Measurements from ENCODE around the gene FGB.
"Not testable (repeated sequence)": the region's sequence is repeated elsewhere in the genome, so short reads cannot be mapped to it uniquely, and the experiment has no call there.

FGB gene

DNA sequence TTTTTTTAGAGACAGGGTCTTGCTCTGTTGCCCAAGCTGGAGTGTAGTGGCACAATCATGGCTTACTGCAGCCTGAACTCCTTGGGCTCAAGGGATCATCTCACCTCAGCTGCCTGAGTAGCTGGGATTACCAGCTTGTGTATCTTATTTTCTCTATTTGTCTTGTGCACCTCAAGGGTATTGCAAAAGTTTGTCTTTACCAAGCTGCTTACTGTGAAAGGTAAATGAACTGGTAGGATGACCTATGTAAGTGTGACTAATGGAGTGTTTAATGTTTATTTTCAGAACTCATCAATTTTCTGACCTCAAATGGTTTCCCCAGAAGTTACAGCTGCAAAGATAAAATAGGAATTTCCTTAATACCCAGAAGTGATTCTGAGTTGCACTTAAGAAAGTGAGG is 33.0 kb downstream of the FGB start:
- no peak overlapping the region for H3K4me3 ChIP-seq (ENCODE audit: low read depth, low read length)
- TF ChIP-seq, protein P1, sequence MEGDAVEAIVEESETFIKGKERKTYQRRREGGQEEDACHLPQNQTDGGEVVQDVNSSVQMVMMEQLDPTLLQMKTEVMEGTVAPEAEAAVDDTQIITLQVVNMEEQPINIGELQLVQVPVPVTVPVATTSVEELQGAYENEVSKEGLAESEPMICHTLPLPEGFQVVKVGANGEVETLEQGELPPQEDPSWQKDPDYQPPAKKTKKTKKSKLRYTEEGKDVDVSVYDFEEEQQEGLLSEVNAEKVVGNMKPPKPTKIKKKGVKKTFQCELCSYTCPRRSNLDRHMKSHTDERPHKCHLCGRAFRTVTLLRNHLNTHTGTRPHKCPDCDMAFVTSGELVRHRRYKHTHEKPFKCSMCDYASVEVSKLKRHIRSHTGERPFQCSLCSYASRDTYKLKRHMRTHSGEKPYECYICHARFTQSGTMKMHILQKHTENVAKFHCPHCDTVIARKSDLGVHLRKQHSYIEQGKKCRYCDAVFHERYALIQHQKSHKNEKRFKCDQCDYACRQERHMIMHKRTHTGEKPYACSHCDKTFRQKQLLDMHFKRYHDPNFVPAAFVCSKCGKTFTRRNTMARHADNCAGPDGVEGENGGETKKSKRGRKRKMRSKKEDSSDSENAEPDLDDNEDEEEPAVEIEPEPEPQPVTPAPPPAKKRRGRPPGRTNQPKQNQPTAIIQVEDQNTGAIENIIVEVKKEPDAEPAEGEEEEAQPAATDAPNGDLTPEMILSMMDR (IDR thresholded peaks at IDR 0.05; ENCODE audit: control insufficient read depth, extremely low read depth, insufficient read depth), result no peak
- DNase-seq (ENCODE audit: low read depth), result peak; percentile 1

DNA sequence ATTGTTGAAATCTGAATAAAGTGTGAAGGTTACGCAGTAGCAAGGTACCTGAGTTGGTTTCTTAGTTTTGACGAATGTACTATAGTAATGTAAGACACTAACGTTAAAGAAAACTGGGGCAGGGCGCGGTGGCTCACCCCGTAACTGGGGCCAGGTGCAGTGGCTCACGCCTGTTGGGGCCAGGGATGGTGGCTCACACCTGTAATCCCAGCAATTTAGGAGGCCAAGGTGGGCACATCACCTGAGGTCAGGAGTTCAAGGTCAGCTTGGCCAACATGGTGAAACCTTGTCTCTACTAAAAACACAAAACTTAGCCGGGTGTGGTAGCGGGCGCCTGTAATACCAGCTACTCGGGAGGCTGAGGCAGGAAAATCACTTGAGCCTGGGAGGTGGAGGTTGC is 34.5 kb downstream of the FGB start:
- H3K4me3 ChIP-seq (ENCODE audit: low read depth, low read length); DNase-seq (ENCODE audit: low read depth): not testable (repeated sequence)

DNA sequence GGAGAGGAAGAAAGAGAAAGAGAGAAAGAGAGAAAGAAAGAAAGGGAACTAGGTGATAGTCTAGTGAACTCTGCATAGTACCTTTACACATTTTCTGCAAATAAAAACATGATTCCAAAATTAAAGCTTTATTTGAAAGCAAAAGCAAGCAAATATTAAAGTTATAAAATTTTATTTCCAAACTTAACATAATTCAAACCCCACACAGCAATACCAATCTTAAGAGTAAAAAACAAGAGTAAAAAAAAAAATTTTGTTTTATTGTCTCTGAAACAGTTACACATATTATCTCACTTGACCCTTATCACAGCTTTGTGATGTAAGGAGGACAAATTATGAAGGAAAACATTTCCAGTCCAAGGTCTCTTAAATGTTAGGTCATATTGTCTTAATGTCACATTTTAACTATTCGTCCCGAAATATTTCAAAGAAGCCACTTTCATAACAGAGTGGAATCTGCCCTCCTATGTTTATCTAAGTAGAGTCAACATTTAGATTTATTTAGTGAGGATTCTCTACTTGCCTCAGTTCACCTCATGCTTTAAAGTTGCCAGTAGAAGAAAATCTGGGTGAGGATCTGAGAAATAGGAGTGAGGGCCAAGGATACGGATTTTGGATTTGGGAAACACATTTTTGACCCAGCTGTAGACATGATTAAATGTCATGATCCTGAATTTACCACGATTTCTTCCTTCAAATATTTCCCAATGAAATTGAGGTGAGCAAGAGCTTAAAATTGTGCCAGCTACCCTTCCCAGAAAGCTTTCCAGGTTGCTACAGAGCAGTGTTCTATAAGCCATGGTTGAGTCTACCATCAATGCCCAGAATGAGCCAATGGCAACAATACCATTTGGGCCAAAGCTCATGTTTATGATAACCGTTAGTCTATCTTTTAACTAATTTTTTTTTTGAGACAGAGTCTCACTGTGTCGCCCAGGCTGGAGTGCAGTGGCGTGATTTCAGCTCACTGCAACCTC is 35.3 kb downstream of the FGB start:
- TF ChIP-seq, protein P1 (IDR thresholded peaks at IDR 0.05; ENCODE audit: control insufficient read depth, extremely low read depth, insufficient read depth), result no peak
- no peak overlapping the region for H3K4me3 ChIP-seq (ENCODE audit: low read depth, low read length)
- no peak for DNase-seq (ENCODE audit: low read depth)

DNA sequence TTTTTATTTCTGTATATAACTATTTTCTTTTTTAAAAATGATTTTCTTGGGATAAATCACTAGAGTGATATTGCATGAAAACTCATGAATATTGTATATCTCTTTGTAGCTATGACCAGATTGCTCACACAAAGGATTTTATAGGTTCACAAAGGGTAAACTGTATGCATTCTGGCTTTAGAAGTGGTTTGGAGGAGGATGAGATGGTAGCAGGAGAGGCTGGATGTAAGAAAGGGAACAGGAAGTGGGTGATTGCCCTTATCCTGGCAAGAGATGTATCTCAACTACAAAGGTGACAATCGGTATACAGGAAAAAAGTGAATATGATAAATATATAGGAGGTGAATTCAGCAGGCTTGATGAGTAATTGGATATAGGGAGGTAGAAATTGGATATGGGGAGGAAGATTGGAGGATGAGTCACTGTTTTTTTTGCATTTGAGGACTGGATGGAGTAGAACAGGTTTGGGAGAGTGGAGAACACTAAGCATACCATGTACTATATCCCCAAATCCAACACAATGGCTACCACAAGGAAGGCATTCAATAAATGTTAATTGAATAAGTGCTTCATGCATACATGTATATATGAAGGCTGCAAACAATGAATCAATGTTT is 39.7 kb downstream of the FGB start:
- TF ChIP-seq, protein P1 (IDR thresholded peaks at IDR 0.05; ENCODE audit: control insufficient read depth, extremely low read depth, insufficient read depth), result no peak
- DNase-seq (ENCODE audit: low read depth), result no peak

DNA sequence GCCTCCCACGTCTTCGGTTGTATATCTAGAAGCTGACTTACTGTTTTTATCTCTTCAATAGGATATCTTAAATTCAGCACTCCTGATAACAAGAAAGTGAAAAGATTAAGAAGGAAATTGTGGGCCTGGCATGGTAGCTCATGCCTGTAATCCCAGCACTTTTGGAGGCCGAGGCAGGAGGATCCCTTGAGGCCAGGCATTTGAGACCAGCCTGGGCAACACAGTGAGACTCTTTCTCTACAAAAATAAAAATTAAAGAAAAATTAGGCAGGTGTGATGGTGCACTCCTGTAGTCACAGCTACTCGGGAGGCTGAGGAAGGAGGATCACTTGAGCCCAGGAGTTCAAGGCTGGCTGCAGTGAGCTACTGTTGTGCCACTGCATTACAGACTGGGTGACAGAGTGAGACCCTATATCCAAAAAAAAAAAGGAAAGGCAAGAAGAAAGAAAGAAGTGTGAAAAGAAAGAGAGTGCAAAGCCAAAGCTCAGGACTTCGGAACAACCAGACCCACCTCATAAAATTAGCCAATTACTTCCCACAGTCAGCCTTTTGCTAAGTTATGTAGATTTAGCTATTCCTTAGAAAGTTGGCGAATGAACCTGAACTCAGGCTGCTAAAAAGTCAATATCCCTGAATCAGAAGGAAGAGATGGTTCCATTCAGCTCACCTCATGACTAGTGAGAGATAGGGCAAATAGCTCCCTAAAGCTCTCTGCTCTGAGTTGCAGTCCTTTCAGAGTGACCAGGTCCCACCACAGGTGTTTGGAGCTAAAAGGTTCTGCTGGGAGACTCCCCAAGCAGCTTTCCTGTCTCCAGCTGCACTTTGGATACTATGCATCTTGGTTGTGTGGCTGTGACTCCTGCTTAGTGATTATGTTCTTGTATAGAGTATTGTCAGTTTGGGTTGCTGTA is 40.5 kb downstream of the FGB start:
- no peak for DNase-seq (ENCODE audit: low read depth)
- TF ChIP-seq, protein P1 (IDR thresholded peaks at IDR 0.05; ENCODE audit: control insufficient read depth, extremely low read depth, insufficient read depth), result no peak
- no peak overlapping the region for H3K4me3 ChIP-seq (ENCODE audit: low read depth, low read length)

More for the DNA sequence above, 39.7 kb downstream of the FGB start:
- H3K4me3 ChIP-seq (ENCODE audit: low read depth, low read length), result no peak overlapping the region

DNA sequence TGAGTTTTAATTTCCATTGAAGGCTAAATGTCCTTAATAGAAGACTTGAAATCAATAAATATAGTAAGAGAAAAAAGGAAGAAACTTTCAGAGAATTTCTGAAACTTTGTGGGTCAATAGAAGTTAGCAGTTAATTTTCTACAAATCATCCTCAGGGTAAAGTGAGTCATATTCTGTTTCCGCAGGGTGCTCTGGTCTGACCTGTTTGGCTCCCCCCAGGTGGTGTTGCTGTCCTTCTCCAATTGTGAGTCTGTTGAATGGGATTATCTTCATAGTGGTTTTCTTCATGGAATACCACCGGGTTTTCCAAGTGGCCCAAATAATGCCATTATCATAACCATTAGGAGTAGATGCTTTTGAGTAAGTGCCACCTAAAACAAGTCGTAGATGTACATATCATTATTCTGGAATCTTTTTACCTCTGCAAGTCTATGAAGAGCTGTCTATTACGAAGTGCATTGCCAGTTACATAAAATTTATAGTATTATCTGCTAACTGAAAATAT is 41.9 kb downstream of the FGB start:
- TF ChIP-seq, protein P1 (IDR thresholded peaks at IDR 0.05; ENCODE audit: control insufficient read depth, extremely low read depth, insufficient read depth), result no peak
- no peak for DNase-seq (ENCODE audit: low read depth)
- H3K4me3 ChIP-seq (ENCODE audit: low read depth, low read length), result no peak overlapping the region

Data from LNCaP clone FGC (cell line).